MM.1S (cell line): ENCODE results near the gene FOXN4.

Experiments used
- EZH2 ChIP-seq: fragments of 300-600 bp; sonication (generic); optimal IDR thresholded peaks from 2 replicates; pipeline ENCODE3; 2017; ENCODE audit warnings: low read depth, mild to moderate bottlenecking, antibody characterized with exemption, low read length, mixed read lengths
- EZH2phosphoT487 ChIP-seq: fragments of 300-600 bp; sonication (generic); IDR thresholded peaks from 2 replicates; pipeline ENCODE4 v1.6.1; 2018; ENCODE audit warnings: antibody characterized with exemption, low read length
- TF ChIP-seq, protein P1 (sequence below): fragments of 300-600 bp; sonication (generic); IDR thresholded peaks from 2 replicates; pipeline ENCODE4 v1.5.1; 2016; ENCODE audit warnings: antibody characterized with exemption, low read length, mixed read lengths

DNA sequence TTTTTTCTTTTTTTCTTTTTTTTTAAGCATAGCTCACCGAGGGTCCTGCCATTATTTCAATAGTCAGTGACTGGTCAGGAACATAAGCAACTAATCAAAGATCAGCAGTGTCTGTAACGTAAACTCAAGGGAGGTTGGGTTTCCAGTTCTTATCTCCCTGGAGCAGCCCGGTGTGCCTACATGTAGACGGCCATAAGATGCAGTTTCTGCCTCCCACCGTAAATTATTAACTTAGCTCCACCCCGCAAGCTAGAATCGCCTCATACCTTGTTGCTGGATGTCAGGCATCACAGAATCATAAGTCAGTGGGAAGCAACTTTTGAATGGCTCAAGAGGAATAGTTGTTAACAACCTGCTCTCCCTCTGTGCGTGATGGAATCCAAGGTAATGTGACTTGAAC is 38.5 kb upstream of the FOXN4 start, which contains the start of gene MYO1H:
- TF ChIP-seq, protein P1, sequence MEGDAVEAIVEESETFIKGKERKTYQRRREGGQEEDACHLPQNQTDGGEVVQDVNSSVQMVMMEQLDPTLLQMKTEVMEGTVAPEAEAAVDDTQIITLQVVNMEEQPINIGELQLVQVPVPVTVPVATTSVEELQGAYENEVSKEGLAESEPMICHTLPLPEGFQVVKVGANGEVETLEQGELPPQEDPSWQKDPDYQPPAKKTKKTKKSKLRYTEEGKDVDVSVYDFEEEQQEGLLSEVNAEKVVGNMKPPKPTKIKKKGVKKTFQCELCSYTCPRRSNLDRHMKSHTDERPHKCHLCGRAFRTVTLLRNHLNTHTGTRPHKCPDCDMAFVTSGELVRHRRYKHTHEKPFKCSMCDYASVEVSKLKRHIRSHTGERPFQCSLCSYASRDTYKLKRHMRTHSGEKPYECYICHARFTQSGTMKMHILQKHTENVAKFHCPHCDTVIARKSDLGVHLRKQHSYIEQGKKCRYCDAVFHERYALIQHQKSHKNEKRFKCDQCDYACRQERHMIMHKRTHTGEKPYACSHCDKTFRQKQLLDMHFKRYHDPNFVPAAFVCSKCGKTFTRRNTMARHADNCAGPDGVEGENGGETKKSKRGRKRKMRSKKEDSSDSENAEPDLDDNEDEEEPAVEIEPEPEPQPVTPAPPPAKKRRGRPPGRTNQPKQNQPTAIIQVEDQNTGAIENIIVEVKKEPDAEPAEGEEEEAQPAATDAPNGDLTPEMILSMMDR, result no peak
- no peak for TF ChIP-seq EZH2phosphoT487
- TF ChIP-seq EZH2, result no peak
